Measurements from ENCODE around the gene CADM1.

Gene CADM1

GRCh38 chr11:115298300-115299012, 205.8 kb downstream of the CADM1 start:
- H3K27me3 ChIP-seq (ENCODE audit: insufficient read depth, insufficient read length): no peaks in the 10 kb centered on the region
- H3K4me1 ChIP-seq (ENCODE audit: insufficient read depth, insufficient read length): no peaks in the 10 kb centered on the region
- H3K4me3 ChIP-seq (ENCODE audit: insufficient read length, low read depth): no peak overlapping the region
- DNase-seq (ENCODE audit: low read depth, low spot score): no peak
- H3K9me3 ChIP-seq (ENCODE audit: insufficient read depth, low read length): no peaks in the 10 kb centered on the region
- H3K36me3 ChIP-seq (ENCODE audit: insufficient read depth, insufficient read length, low read length): no peaks in the 10 kb centered on the region
- no peak for TF ChIP-seq ZNF274 (IDR thresholded peaks at IDR 0.05; ENCODE audit: low read depth, low read length)
- TF ChIP-seq YY1 (IDR thresholded peaks at IDR 0.05; ENCODE audit: insufficient read depth, insufficient read length): no peak
- TF ChIP-seq SUZ12 (IDR thresholded peaks at IDR 0.05; ENCODE audit: extremely low read depth, insufficient read depth, insufficient read length): no peak
- no peak overlapping the region for H3K9ac ChIP-seq (ENCODE audit: insufficient read length, low read depth)

GRCh38 chr11:115297330-115297729, 206.9 kb downstream of the CADM1 start:
- no peak for TF ChIP-seq YY1 (IDR thresholded peaks at IDR 0.05; ENCODE audit: insufficient read depth, insufficient read length)
- no peak for TF ChIP-seq SUZ12 (IDR thresholded peaks at IDR 0.05; ENCODE audit: extremely low read depth, insufficient read depth, insufficient read length)
- no peak for TF ChIP-seq ZNF274 (IDR thresholded peaks at IDR 0.05; ENCODE audit: low read depth, low read length)
- Histone ChIP-seq H3K36me3 (ENCODE audit: insufficient read depth, insufficient read length, low read length) (no peaks in the 10 kb centered on the region), H3K4me3 (ENCODE audit: insufficient read length, low read depth) (no peak overlapping the region), H3K9me3 (ENCODE audit: insufficient read depth, low read length) (no peaks in the 10 kb centered on the region), H3K4me1 (ENCODE audit: insufficient read depth, insufficient read length) (no peaks in the 10 kb centered on the region), H3K9ac (ENCODE audit: insufficient read length, low read depth) (no peak overlapping the region), H3K27me3 (ENCODE audit: insufficient read depth, insufficient read length) (no peaks in the 10 kb centered on the region)
- DNase-seq (ENCODE audit: low read depth, low spot score): no peak

- no peaks in the 10 kb centered on the region for H3K27me3 ChIP-seq (ENCODE audit: insufficient read depth, insufficient read length)
- H3K9ac ChIP-seq (ENCODE audit: insufficient read length, low read depth): no peak overlapping the region
- TF ChIP-seq YY1 (IDR thresholded peaks at IDR 0.05; ENCODE audit: insufficient read depth, insufficient read length) (no peak), SUZ12 (IDR thresholded peaks at IDR 0.05; ENCODE audit: extremely low read depth, insufficient read depth, insufficient read length) (no peak), ZNF274 (IDR thresholded peaks at IDR 0.05; ENCODE audit: low read depth, low read length) (no peak)
- no peaks in the 10 kb centered on the region for H3K4me1 ChIP-seq (ENCODE audit: insufficient read depth, insufficient read length)
- no peaks in the 10 kb centered on the region for H3K36me3 ChIP-seq (ENCODE audit: insufficient read depth, insufficient read length, low read length)
- no peak overlapping the region for H3K4me3 ChIP-seq (ENCODE audit: insufficient read length, low read depth)
- no peaks in the 10 kb centered on the region for H3K9me3 ChIP-seq (ENCODE audit: insufficient read depth, low read length)
- no peak for DNase-seq (ENCODE audit: low read depth, low spot score)
These were observed 212.9 kb downstream of the CADM1 start for GRCh38 chr11:115291325-115291724.

DNA sequence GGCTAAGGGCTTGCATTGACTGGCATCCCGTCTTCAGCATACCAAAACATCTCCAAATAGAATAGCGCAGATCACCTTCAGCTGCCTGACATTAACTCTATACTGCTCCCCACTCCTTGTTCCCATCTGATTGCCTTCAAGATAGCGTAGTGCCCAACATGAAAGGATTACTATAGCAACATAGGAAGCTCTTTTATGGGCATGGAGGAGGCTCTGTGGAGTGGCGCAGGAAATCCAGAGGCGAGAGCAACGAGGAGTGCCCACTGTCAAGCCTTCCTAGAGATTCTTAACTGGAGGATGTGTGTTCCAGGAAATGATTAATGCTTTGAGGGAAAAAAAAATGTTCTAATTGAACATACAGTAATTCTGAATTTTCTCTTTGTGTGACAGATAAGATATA, 213.3 kb downstream of the CADM1 start:
- no peaks in the 10 kb centered on the region for H3K27me3 ChIP-seq (ENCODE audit: insufficient read depth, insufficient read length)
- DNase-seq (ENCODE audit: low read depth, low spot score): no peak
- TF ChIP-seq ZNF274 (IDR thresholded peaks at IDR 0.05; ENCODE audit: low read depth, low read length) (no peak), SUZ12 (IDR thresholded peaks at IDR 0.05; ENCODE audit: extremely low read depth, insufficient read depth, insufficient read length) (no peak), YY1 (IDR thresholded peaks at IDR 0.05; ENCODE audit: insufficient read depth, insufficient read length) (no peak)
- H3K4me1 ChIP-seq (ENCODE audit: insufficient read depth, insufficient read length): no peaks in the 10 kb centered on the region
- H3K36me3 ChIP-seq (ENCODE audit: insufficient read depth, insufficient read length, low read length): no peaks in the 10 kb centered on the region
- H3K9me3 ChIP-seq (ENCODE audit: insufficient read depth, low read length): no peaks in the 10 kb centered on the region
- no peak overlapping the region for H3K9ac ChIP-seq (ENCODE audit: insufficient read length, low read depth)
- no peak overlapping the region for H3K4me3 ChIP-seq (ENCODE audit: insufficient read length, low read depth)

GRCh38 chr11:115290479-115290878, 213.7 kb downstream of the CADM1 start:
- no peak overlapping the region for H3K4me3 ChIP-seq (ENCODE audit: insufficient read length, low read depth)

DNA sequence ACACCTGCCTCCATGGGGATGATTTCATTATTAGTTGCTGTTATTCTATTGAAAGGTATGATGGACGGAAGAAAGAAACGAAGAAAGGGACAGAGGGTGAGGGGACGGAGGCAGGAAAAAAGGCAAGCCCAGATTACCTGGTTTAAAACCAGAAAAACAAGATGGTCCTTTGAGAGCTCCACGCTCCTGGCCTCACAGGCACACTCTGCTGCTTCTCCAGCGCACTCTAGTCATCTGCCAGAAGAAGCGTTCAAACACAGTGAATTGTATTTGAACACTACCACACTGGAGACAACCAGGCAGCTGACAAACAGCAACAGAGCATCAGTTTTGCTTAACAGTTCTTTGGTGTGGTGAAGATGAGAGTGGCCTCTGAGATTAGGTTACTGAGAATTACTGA, 216.9 kb downstream of the CADM1 start:
- H3K4me3 ChIP-seq (ENCODE audit: insufficient read length, low read depth): no peak overlapping the region
- no peaks in the 10 kb centered on the region for H3K27me3 ChIP-seq (ENCODE audit: insufficient read depth, insufficient read length)
- no peaks in the 10 kb centered on the region for H3K36me3 ChIP-seq (ENCODE audit: insufficient read depth, insufficient read length, low read length)
- no peak for DNase-seq (ENCODE audit: low read depth, low spot score)
- H3K9ac ChIP-seq (ENCODE audit: insufficient read length, low read depth): no peak overlapping the region
- H3K9me3 ChIP-seq (ENCODE audit: insufficient read depth, low read length): no peaks in the 10 kb centered on the region
- H3K4me1 ChIP-seq (ENCODE audit: insufficient read depth, insufficient read length): no peaks in the 10 kb centered on the region
- TF ChIP-seq ZNF274 (IDR thresholded peaks at IDR 0.05; ENCODE audit: low read depth, low read length) (no peak), YY1 (IDR thresholded peaks at IDR 0.05; ENCODE audit: insufficient read depth, insufficient read length) (no peak), SUZ12 (IDR thresholded peaks at IDR 0.05; ENCODE audit: extremely low read depth, insufficient read depth, insufficient read length) (no peak)

More at GRCh38 chr11:115290479-115290878, 213.7 kb downstream of the CADM1 start:
- no peaks in the 10 kb centered on the region for H3K27me3 ChIP-seq (ENCODE audit: insufficient read depth, insufficient read length)
- H3K4me1 ChIP-seq (ENCODE audit: insufficient read depth, insufficient read length): no peaks in the 10 kb centered on the region
- no peak for DNase-seq (ENCODE audit: low read depth, low spot score)
- TF ChIP-seq ZNF274 (IDR thresholded peaks at IDR 0.05; ENCODE audit: low read depth, low read length) (no peak), YY1 (IDR thresholded peaks at IDR 0.05; ENCODE audit: insufficient read depth, insufficient read length) (no peak), SUZ12 (IDR thresholded peaks at IDR 0.05; ENCODE audit: extremely low read depth, insufficient read depth, insufficient read length) (no peak)
- H3K36me3 ChIP-seq (ENCODE audit: insufficient read depth, insufficient read length, low read length): no peaks in the 10 kb centered on the region
- no peaks in the 10 kb centered on the region for H3K9me3 ChIP-seq (ENCODE audit: insufficient read depth, low read length)
- no peak overlapping the region for H3K9ac ChIP-seq (ENCODE audit: insufficient read length, low read depth)

- Histone ChIP-seq H3K9me3 (ENCODE audit: insufficient read depth, low read length) (no peaks in the 10 kb centered on the region), H3K36me3 (ENCODE audit: insufficient read depth, insufficient read length, low read length) (no peaks in the 10 kb centered on the region), H3K9ac (ENCODE audit: insufficient read length, low read depth) (no peak overlapping the region), H3K4me3 (ENCODE audit: insufficient read length, low read depth) (no peak overlapping the region), H3K4me1 (ENCODE audit: insufficient read depth, insufficient read length) (no peaks in the 10 kb centered on the region), H3K27me3 (ENCODE audit: insufficient read depth, insufficient read length) (no peaks in the 10 kb centered on the region)
- no peak for TF ChIP-seq SUZ12 (IDR thresholded peaks at IDR 0.05; ENCODE audit: extremely low read depth, insufficient read depth, insufficient read length)
- no peak for TF ChIP-seq YY1 (IDR thresholded peaks at IDR 0.05; ENCODE audit: insufficient read depth, insufficient read length)
- TF ChIP-seq ZNF274 (IDR thresholded peaks at IDR 0.05; ENCODE audit: low read depth, low read length): no peak
- no peak for DNase-seq (ENCODE audit: low read depth, low spot score)
These were observed 217.6 kb downstream of the CADM1 start for GRCh38 chr11:115286614-115287013.

All from NT2/D1 (cell line).